NCI-H2107 treated with DMSO at 0.1 percent for 48 hours (cell line): ENCODE results near the gene CEP135.
"Not testable (repeated sequence)": the region's sequence is repeated elsewhere in the genome, so short reads cannot be mapped to it uniquely, and the experiment has no call there.

Experiments
- DNase-seq: peaks from one replicate; lab custom pipeline; 2025; ENCODE audit not compliant: unreplicated experiment; lab: John Stamatoyannopoulos, UW

The CEP135 gene

GRCh38 chr4:56026596-56026995 lies 77.9 kb downstream of the CEP135 start:
- no peak for DNase-seq

- no peak for DNase-seq
These were observed 79.4 kb downstream of the CEP135 start for GRCh38 chr4:56028165-56028564.

- no peak for DNase-seq
These were observed 89.9 kb downstream of the CEP135 start for GRCh38 chr4:56038487-56039162.

- DNase-seq, result no peak
These were observed 92.1 kb downstream of the CEP135 start for GRCh38 chr4:56040842-56041241.

- no peak for DNase-seq
These were observed 93.5 kb downstream of the CEP135 start for GRCh38 chr4:56042225-56042624.

GRCh38 chr4:56048383-56048701 lies 99.6 kb downstream of the CEP135 start:
- DNase-seq, result no peak

- peak; percentile 5 for DNase-seq
These were observed 100.1 kb downstream of the CEP135 start for GRCh38 chr4:56048702-56049431.

- DNase-seq, result peak; percentile 15
These were observed 101.9 kb downstream of the CEP135 start for GRCh38 chr4:56050625-56051024.

GRCh38 chr4:56051029-56051709 lies 102.4 kb downstream of the CEP135 start:
- DNase-seq, result no peak

- no peak for DNase-seq
These were observed 102.9 kb downstream of the CEP135 start for GRCh38 chr4:56051710-56052075.

- no peak for DNase-seq
These were observed 103.7 kb downstream of the CEP135 start for GRCh38 chr4:56052481-56052880.

GRCh38 chr4:56052966-56053365 lies 104.2 kb downstream of the CEP135 start:
- DNase-seq, result no peak

- no peak for DNase-seq
These were observed 106.6 kb downstream of the CEP135 start for GRCh38 chr4:56055027-56055977.

GRCh38 chr4:56055991-56056390 lies 107.2 kb downstream of the CEP135 start:
- DNase-seq, result no peak

- DNase-seq, result no peak
These were observed 109.8 kb downstream of the CEP135 start for GRCh38 chr4:56058555-56058954.

- DNase-seq, result no peak
These were observed 111.3 kb downstream of the CEP135 start for GRCh38 chr4:56060036-56060435.

- no peak for DNase-seq
These were observed 113.4 kb downstream of the CEP135 start for GRCh38 chr4:56062106-56062505.

GRCh38 chr4:56062526-56063145 lies 113.9 kb downstream of the CEP135 start:
- no peak for DNase-seq

- DNase-seq, result no peak
These were observed 117.7 kb downstream of the CEP135 start for GRCh38 chr4:56066493-56066892.

GRCh38 chr4:56067826-56068225 lies 119.1 kb downstream of the CEP135 start:
- no peak for DNase-seq

GRCh38 chr4:56072730-56073129 lies 124.0 kb downstream of the CEP135 start:
- DNase-seq, result not testable (repeated sequence)
